Activated T-helper 1 cell treated with anti-CD3 and anti-CD28 coated beads, Interleukin-12 subunit alpha, Interleukin-12 subunit beta, Interleukin-2, Interleukin-4 antibody, amounts not matched to agents 30 ng/mL and 10 ng/mL and 1 ng/mL, durations not matched to agents 14 hours and 24 hours and 36 hours (primary cell): ENCODE data around the gene ERGIC3. TPM values are rescaled to one million over a fixed set of nuclear protein-coding genes. Genes with fewer than 3 reads are reported as not detected.
"Not testable (repeated sequence)": the region's sequence is repeated elsewhere in the genome, so short reads cannot be mapped to it uniquely, and the experiment has no call there.

ENCODE experiments used
- DNase-seq: peaks from one replicate; pipeline ENCODE4 v3.0.0; 2021; ENCODE audit warnings: low spot score
- H3K27ac Mint-ChIP-seq: one replicate; pipeline ENCODE4 v1.8.0; 2021; ENCODE audit warnings: mild to moderate bottlenecking, mixed read lengths
- H3K27me3 Mint-ChIP-seq: one replicate; pipeline ENCODE4 v1.8.0; 2022; ENCODE audit warnings: mild to moderate bottlenecking, moderate library complexity, mixed read lengths; ENCODE audit not compliant: insufficient read depth
- H3K36me3 Mint-ChIP-seq: one replicate; pipeline ENCODE4 v1.8.0; 2021; ENCODE audit warnings: low read depth, mixed read lengths
- H3K4me1 Mint-ChIP-seq: one replicate; pipeline ENCODE4 v1.8.0; 2021; ENCODE audit warnings: low read depth, mixed read lengths
- H3K4me3 Mint-ChIP-seq: one replicate; pipeline ENCODE4 v1.8.0; 2021; ENCODE audit warnings: mild to moderate bottlenecking, moderate library complexity, mixed read lengths
- H3K9me3 Mint-ChIP-seq: one replicate; pipeline ENCODE4 v1.8.0; 2021; ENCODE audit warnings: mixed read lengths
- intact Hi-C: fragments of 100-400 bp; cut with micrococcal nuclease; formaldehyde crosslinking; loops from one replicate; pipeline ENCODE4 v1.15.1; 2024
- total RNA-seq: library from RNA; stranded (reverse); gene quantifications from 2 replicates; pipeline ENCODE4 v1.2.3, GENCODE V29; 2022

ERGIC3 gene
- total RNA-seq, 1 donor from 2014 or later = 132 TPM

DNA sequence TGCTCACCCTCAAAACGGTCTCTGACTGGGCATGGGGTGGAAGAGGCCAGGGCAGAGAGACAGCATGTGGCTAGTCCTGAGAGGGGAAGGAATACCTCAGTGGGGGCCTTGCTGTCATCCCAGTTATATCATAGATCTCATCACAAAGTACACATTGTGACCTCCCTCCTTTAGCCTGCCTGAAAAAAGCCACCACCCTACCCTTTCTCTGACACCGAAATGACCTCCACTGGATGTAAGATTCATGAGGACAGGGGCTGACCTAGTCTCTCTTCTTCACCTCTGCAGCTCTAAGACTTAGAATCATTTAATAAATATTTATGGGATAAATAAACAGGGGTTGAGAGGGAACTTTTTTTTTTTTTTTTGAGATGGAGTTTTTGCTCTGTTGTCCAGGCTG is 12.3 kb upstream of the ERGIC3 start, which contains the start of gene C20orf173:
TSS of gene C20orf173 (minus strand) at position 101 of the 400 bp plus-strand sequence. CDS start 279 bp downstream, outside the sequence.
- Mint-ChIP-seq H3K4me3 (no peak within 1 kb of the TSS), H3K4me1 (no peaks in the 10 kb centered on the region), H3K27ac (no peak within 1 kb of the TSS), H3K36me3 (no peaks in the 10 kb centered on the region), H3K27me3 (peaks cover 5% of the 10 kb centered on the region), H3K9me3 (no peaks in the 10 kb centered on the region)
- intact Hi-C loops = no loop called here
- DNase-seq = no peak

DNA sequence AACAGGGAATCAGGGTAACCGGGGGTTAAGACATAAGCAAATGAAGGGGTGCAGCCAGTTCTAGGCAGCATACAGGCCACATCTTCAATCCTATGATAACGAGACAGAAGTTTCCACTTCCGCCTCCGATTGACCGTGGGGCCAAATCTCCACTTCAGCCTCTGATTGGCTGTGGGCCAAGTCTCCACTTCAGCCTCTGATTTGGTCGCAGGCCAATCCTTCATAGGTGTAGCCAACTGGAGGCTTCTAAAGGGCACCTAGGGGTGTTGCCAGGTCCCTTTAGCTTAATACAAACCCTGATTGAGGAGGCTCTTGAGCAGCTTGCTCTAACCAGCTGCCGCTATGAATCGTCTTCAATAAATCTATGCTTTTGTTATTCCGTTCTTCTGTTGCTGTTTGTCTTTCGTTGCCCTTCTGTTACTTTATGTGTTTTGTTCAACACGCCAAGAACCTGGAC is 2.1 kb upstream of the ERGIC3 start:
- no peaks in the 10 kb centered on the region for H3K9me3 Mint-ChIP-seq
- H3K27me3 Mint-ChIP-seq = no peaks in the 10 kb centered on the region
- H3K4me3 Mint-ChIP-seq = no peak overlapping the region
- intact Hi-C loops = loop anchor here (2.0 to 5.0 kb wide), 7 partner anchors 63 to 1547 kb away; partner anchors contain the start of genes EIF6, NCOA6, RALY and SCAND1
- H3K4me1 Mint-ChIP-seq = peaks cover 12% of the 10 kb centered on the region
- no peak for DNase-seq
- H3K36me3 Mint-ChIP-seq = peaks cover 6% of the 10 kb centered on the region
- H3K27ac Mint-ChIP-seq = no peak overlapping the region

DNA sequence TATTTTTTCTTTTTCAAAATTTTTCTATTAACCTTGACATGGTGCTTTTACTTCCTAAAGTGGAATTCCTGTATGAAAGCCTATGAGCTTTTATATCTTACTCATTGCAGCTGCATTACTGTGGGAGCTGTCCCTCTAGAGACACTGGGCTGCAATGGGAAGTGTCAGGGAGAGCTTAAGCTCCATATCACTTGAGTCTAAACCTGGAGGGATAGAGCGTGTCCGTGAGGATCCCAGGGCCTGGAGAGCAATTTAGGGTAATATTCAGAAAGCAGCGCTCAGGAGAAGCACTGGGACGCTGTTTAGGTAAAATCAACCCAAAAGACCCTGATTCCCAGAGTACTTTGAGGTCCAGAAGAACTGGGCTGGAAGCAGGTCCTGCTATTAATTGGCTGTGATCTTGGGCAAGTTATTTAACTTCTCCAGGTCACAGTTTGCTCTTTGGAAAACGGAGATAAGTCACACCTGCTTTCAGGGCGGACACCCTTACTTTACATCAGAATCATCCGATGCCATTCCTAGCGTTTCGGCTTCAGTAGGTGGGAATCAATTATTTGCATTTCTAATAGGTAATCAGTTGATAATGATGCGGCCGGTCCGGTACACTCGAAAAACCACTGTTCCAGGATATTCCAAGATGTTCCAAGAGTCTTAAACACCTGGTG is 628 bp upstream of the ERGIC3 start:
- intact Hi-C loops = loop anchor here (1.0 to 5.0 kb wide), 9 partner anchors 61 to 1549 kb away; partner anchors contain the start of genes EIF6, GSS, MYH7B and NCOA6
- H3K27me3 Mint-ChIP-seq = no peaks in the 10 kb centered on the region
- H3K27ac Mint-ChIP-seq = no peak overlapping the region

DNA sequence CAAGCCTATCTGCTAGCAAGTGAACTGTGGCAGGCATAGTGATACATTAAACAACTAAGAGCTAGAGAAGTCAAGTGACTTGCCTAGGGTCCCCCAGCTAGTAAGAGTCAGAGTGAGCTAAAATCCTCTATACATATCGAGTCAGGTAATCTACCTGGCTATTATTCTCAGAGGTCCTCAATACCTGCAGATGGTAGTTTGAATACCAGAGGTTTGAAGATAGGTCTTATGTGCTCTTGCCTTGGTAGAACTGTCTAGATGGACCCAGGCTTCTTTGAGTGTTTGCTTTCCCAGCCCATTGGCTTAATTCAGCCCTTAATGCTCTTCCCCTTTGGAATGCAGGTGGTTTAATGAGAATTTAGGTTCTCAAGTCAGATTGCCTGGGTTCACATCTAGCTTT is 1.1 kb downstream of the ERGIC3 start:
- Mint-ChIP-seq H3K4me1 (peaks cover 12% of the 10 kb centered on the region), H3K27me3 (no peaks in the 10 kb centered on the region), H3K27ac (peak overlapping the region; percentile 88), H3K9me3 (no peaks in the 10 kb centered on the region), H3K36me3 (peaks cover 6% of the 10 kb centered on the region), H3K4me3 (peak overlapping the region; percentile 90)
- intact Hi-C loops = loop anchor here (1.0 to 5.0 kb wide), 10 partner anchors 59 to 1551 kb away; partner anchors contain the start of genes CEP250, EIF6, NCOA6 and NFS1
- DNase-seq = no peak

More for the DNA sequence above, 628 bp upstream of the ERGIC3 start:
- Mint-ChIP-seq H3K9me3 (no peaks in the 10 kb centered on the region), H3K4me1 (peaks cover 12% of the 10 kb centered on the region), H3K36me3 (peaks cover 6% of the 10 kb centered on the region), H3K4me3 (peak overlapping the region; percentile 90)
- DNase-seq = no peak

DNA sequence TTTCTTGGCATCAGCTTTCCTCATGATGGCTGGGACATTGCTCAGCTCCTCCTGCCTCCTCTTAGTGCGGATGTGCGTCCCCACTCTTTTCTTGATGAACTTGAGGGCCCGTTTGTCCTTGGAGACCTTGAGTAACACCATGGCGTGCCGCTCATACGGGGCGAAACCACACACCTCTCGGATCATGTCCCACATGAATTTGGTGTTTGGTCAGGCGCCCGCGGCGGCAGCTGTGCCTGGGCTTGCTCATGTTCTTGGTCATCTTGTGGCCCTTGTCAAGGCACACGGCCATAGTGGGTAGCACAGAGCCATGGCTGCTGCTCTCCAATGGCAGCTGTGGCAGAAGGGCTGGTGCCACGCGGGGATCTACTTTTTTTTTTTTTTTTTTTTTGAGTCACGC is 2.6 kb downstream of the ERGIC3 start:
- Mint-ChIP-seq H3K36me3 (peaks cover 8% of the 10 kb centered on the region), H3K27ac (no peak overlapping the region), H3K4me1 (peaks cover 12% of the 10 kb centered on the region), H3K4me3 (no peak overlapping the region), H3K27me3 (no peaks in the 10 kb centered on the region), H3K9me3 (no peaks in the 10 kb centered on the region)
- no peak for DNase-seq
- intact Hi-C loops = loop anchor here (5.0 kb wide), 6 partner anchors 58 to 1552 kb away; partner anchors contain the start of genes EIF6, NCOA6, RALY and TRPC4AP

DNA sequence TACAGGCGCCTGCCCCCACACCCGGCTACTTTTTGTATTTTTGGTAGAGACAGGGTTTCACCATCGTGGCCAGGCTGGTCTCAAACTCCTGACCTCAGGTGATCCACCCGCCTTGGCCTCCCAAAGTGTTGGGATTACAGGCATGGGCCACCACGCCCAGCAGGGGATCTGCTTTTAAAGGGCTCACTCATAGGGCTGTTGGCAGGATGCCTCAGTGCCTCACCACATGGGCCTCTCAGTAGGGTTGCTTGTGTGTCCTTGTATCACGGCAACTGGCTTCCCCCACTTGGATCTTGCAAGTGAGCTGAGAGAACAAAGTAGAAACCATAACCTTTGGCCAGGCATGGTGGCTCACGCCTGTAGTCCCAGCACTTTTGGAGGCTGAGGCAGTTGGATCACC is 3.1 kb downstream of the ERGIC3 start:
- not testable (repeated sequence) for H3K36me3 Mint-ChIP-seq

DNA sequence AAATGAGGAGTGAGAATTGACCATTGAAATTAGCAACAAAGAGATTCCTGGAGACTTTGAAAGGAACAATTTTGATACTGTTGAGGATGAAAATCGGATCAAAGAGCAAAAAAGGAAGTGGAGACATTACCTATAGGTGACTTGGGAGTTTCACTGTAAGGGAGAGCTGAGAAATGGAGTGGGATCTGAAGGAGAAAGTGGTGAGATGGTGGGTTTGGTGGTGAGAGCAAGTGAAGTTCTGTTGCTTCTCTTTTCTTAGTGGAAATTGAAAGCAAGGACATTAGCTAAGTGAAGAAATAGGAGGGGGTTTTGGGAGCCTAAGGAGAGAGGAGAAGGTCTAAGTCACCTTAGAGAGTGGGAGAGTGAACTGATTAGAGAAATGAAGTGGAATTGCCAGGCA is 4.2 kb downstream of the ERGIC3 start:
- no peak overlapping the region for H3K4me3 Mint-ChIP-seq
- intact Hi-C loops = no loop called here
- no peak for DNase-seq
- peaks cover 9% of the 10 kb centered on the region for H3K4me1 Mint-ChIP-seq
- H3K27me3 Mint-ChIP-seq = no peaks in the 10 kb centered on the region
- H3K27ac Mint-ChIP-seq = no peak overlapping the region
- H3K9me3 Mint-ChIP-seq = no peaks in the 10 kb centered on the region
- H3K36me3 Mint-ChIP-seq = peaks cover 11% of the 10 kb centered on the region

More for the DNA sequence above, 3.1 kb downstream of the ERGIC3 start:
- intact Hi-C loops = loop anchor here (5.0 kb wide), 6 partner anchors 57 to 1553 kb away; partner anchors contain the start of genes EIF6, NCOA6, RALY and TRPC4AP
- H3K27ac Mint-ChIP-seq, H3K27me3 Mint-ChIP-seq, H3K9me3 Mint-ChIP-seq, H3K4me3 Mint-ChIP-seq, DNase-seq: not testable (repeated sequence)
- peaks cover 12% of the 10 kb centered on the region for H3K4me1 Mint-ChIP-seq

DNA sequence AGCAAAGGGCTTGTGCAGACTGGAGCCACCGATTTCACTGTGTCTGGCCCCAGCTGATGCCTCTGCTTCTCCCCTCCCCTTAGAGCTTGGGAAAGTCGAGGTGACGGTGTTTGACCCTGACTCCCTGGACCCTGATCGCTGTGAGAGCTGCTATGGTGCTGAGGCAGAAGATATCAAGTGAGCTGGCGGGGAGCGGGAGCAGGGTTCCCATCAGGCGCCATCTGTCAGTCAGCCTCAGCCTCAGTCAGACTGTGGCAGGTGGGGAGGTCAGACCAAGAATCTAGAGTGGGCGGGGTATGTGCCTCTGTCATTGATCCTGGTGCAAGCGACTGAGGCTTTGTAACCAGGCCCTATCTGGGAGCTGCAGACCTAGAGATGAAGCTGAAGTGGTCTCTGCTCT is 5.5 kb downstream of the ERGIC3 start:
- H3K4me3 Mint-ChIP-seq = no peak overlapping the region
- intact Hi-C loops = no loop called here
- DNase-seq = no peak
- peaks cover 11% of the 10 kb centered on the region for H3K36me3 Mint-ChIP-seq
- peaks cover 5% of the 10 kb centered on the region for H3K4me1 Mint-ChIP-seq
- no peak overlapping the region for H3K27ac Mint-ChIP-seq
- H3K27me3 Mint-ChIP-seq = no peaks in the 10 kb centered on the region
- no peaks in the 10 kb centered on the region for H3K9me3 Mint-ChIP-seq

DNA sequence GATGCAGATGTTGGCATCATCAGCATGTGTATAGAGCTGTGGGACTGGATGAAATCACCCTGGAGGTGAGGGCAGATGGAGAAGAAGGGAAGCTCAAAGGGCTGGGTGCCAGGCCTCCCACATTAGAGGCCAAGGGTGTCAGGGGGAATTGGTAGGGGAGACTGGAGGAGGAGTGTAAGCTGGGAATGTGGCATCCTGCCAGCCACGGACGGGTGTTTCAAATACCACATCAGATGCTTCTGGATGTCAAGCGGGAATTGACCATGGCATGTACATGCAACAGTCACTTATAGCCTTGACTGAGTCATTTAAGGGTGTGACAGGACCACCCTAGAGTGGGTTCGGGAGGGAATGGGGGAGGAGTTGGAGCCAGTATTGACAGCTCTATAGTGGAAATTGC is 9.6 kb downstream of the ERGIC3 start:
- peaks cover 12% of the 10 kb centered on the region for H3K36me3 Mint-ChIP-seq
- H3K4me1 Mint-ChIP-seq = no peaks in the 10 kb centered on the region
- intact Hi-C loops = no loop called here
- no peak for DNase-seq
- H3K27me3 Mint-ChIP-seq = no peaks in the 10 kb centered on the region
- no peaks in the 10 kb centered on the region for H3K9me3 Mint-ChIP-seq
- H3K27ac Mint-ChIP-seq = no peak overlapping the region
- H3K4me3 Mint-ChIP-seq = no peak overlapping the region

DNA sequence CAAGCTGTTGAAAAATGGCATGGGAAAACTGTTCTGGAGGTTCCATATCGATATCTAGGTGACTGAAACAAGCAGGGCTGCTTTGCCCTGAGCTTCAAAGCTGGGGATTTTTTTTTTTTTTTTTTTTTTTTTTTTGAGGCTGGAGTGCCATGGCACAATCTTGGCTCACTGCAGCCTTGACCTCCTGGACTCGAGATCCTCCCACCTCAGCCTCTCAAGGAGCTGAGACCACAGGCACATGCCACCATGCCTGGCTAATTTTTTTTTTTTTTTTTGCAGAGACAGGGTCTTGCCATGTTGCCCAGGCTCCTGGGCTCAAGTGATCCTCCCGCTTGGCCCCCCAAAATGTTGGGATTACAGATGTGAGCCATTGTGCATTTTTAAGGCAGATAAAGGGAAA is 11.0 kb downstream of the ERGIC3 start:
- Mint-ChIP-seq H3K4me3 (no peak overlapping the region), H3K4me1 (no peaks in the 10 kb centered on the region), H3K27me3 (no peaks in the 10 kb centered on the region), H3K36me3 (peaks cover 14% of the 10 kb centered on the region), H3K9me3 (no peaks in the 10 kb centered on the region), H3K27ac (no peak overlapping the region)
- DNase-seq = no peak
- intact Hi-C loops = no loop called here

DNA sequence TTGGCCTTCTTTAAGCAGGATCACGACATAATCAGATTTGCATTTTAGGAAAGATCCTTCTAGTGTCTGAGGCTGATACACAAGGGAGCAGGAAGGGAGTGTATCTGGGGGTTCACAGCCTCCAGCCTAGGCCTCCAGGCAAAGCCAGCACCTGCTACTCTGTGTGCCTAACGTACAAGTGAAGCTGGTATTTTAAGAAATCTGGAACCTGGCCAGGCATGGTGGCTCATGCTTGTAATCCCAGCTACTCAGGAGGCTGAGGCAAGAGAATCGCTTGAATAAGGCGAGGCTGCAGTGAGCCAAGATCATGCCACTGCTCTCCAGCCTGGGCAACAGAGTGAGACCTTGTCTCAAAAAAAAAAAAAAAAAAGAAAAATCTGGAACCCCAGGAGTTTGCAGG is 13.6 kb downstream of the ERGIC3 start:
- H3K4me3 Mint-ChIP-seq = not testable (repeated sequence)

DNA sequence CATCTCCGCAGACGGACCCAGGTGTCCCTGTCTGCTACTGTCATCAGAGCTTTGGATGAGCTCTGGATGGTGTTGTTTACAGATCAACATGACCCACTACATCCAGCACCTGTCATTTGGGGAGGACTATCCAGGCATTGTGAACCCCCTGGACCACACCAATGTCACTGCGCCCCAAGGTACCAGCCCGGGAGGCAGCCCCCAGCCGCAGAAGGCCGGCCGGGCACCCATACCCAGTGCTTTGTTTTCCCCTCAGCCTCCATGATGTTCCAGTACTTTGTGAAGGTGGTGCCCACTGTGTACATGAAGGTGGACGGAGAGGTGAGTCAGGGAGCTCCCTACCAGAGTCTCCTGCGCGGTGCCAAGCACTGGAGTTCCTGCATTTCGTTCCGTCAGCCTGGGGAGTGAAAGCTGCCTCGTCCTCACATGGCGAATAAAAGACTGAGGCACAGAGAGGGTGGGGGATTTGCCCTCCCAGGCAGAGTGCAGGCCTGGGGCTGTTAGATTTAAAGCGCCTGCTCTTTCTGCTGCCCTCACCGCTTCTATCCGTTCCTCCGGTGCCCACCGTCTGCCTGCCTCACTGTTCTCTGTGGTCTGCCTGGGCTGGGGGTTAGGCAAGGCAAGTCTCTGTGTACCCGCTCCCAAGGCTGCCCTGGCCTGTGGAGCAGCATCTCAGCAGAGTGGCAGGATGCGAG is 14.2 kb downstream of the ERGIC3 start:
- Mint-ChIP-seq H3K4me3 (no peak overlapping the region), H3K27ac (no peak overlapping the region), H3K4me1 (no peaks in the 10 kb centered on the region), H3K27me3 (no peaks in the 10 kb centered on the region), H3K9me3 (no peaks in the 10 kb centered on the region), H3K36me3 (peaks cover 9% of the 10 kb centered on the region)
- intact Hi-C loops = no loop called here
- DNase-seq = no peak

More for the DNA sequence above, 13.6 kb downstream of the ERGIC3 start:
- H3K27ac Mint-ChIP-seq, DNase-seq, intact Hi-C loops, H3K9me3 Mint-ChIP-seq, H3K4me1 Mint-ChIP-seq, H3K27me3 Mint-ChIP-seq, H3K36me3 Mint-ChIP-seq: not testable (repeated sequence)

DNA sequence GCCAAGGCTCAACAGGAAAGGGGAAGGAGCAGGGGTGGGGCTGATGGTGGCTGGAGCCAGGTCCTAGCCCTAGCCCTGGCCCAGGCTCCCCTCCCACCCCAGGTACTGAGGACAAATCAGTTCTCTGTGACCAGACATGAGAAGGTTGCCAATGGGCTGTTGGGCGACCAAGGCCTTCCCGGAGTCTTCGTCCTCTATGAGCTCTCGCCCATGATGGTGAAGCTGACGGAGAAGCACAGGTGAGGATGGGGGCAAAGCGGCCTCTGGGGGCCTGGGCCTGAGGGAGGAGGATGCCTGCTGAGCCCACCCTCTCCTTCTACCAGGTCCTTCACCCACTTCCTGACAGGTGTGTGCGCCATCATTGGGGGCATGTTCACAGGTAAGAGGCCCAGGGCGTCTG is 15.0 kb downstream of the ERGIC3 start:
- Mint-ChIP-seq H3K27me3 (no peaks in the 10 kb centered on the region), H3K36me3 (peaks cover 9% of the 10 kb centered on the region), H3K9me3 (no peaks in the 10 kb centered on the region), H3K4me1 (no peaks in the 10 kb centered on the region), H3K27ac (no peak overlapping the region), H3K4me3 (no peak overlapping the region)
- DNase-seq = no peak
- intact Hi-C loops = no loop called here
